CD14-positive monocyte (primary cell): ENCODE data around the gene ABHD17C. TPM values are rescaled to one million over a fixed set of nuclear protein-coding genes. Genes with fewer than 3 reads are reported as not detected.

Experiments used
- DNase-seq, 3 donors: peaks; one replicate each; pipeline ENCODE4 v3.0.0-alpha.2; 2011 to 2022
- H2AFZ ChIP-seq: 2 replicates; pipeline ENCODE4 v1.6.0; 2012; ENCODE audit warnings: mild to moderate bottlenecking, low read depth, low read length, inconsistent platforms; ENCODE audit not compliant: insufficient read depth, poor library complexity, severe bottlenecking
- H3K27ac ChIP-seq, 2 donors: 1 replicate in 1 of 2; 2 replicates in 1 of 2; pipeline ENCODE4 v1.5.1; 2012 to 2013; ENCODE audit warnings: low read length in 2 of 2, control low read depth in 1 of 2, inconsistent platforms in 1 of 2, low read depth in 1 of 2, mild to moderate bottlenecking in 1 of 2
- H3K27me3 ChIP-seq, 2 donors: one replicate each; pipeline versions ENCODE4 v1.6.0 to v1.6.1; 2011 to 2013; ENCODE audit warnings: low read length in 2 of 2; ENCODE audit not compliant: control insufficient read depth in 2 of 2, insufficient read depth in 2 of 2
- H3K36me3 ChIP-seq, 2 donors: replicated peaks in 1 of 2; 1 replicate in 1 of 2; 2 replicates in 1 of 2; pipeline versions ENCODE4 v1.5.1 to v1.6.1; 2012 to 2013; ENCODE audit warnings: low read length in 2 of 2, control low read depth in 1 of 2, inconsistent platforms in 1 of 2, mild to moderate bottlenecking in 1 of 2; ENCODE audit not compliant: insufficient read depth in 2 of 2, control insufficient read depth in 1 of 2
- H3K4me1 ChIP-seq, 2 donors: 1 replicate in 1 of 2; 2 replicates in 1 of 2; pipeline versions ENCODE4 v1.5.1 to v1.6.1; 2012 to 2013; ENCODE audit warnings: low read length in 2 of 2, control low read depth in 1 of 2, inconsistent platforms in 1 of 2, mild to moderate bottlenecking in 1 of 2, moderate library complexity in 1 of 2; ENCODE audit not compliant: insufficient read depth in 2 of 2, control insufficient read depth in 1 of 2
- H3K4me2 ChIP-seq: replicated peaks from 2 replicates; pipeline ENCODE3; 2012; ENCODE audit warnings: low read length, moderate library complexity, mild to moderate bottlenecking; ENCODE audit not compliant: poor library complexity, severe bottlenecking; ENCODE audit errors: extremely low read depth
- H3K4me3 ChIP-seq, 3 experiments: fragments of 200-600 bp in 1 of 3; sonication (generic) in 1 of 3; replicated peaks in 1 of 3; 1 replicate in 2 of 3; 2 replicates in 1 of 3; pipeline ENCODE4 v1.5.1; 2011 to 2013; ENCODE audit warnings: low read length in 3 of 3, mild to moderate bottlenecking in 3 of 3, control low read depth in 2 of 3, low read depth in 2 of 3, inconsistent platforms in 1 of 3, moderate library complexity in 1 of 3
- H3K79me2 ChIP-seq: 2 replicates; pipeline ENCODE4 v1.6.0; 2012; ENCODE audit warnings: mild to moderate bottlenecking, control low read depth, inconsistent platforms, low read length, moderate library complexity; ENCODE audit not compliant: insufficient read depth
- H3K9ac ChIP-seq: 2 replicates; pipeline ENCODE4 v1.6.0; 2017; ENCODE audit warnings: low read length, mild to moderate bottlenecking; ENCODE audit not compliant: insufficient read depth, poor library complexity, severe bottlenecking
- H3K9me3 ChIP-seq, 2 donors: replicated peaks in 1 of 2; 1 replicate in 1 of 2; 2 replicates in 1 of 2; pipeline versions ENCODE4 v1.5.1 to v1.6.1; 2012 to 2013; ENCODE audit warnings: low read length in 2 of 2, control low read depth in 1 of 2; ENCODE audit not compliant: control insufficient read depth in 1 of 2, insufficient read depth in 1 of 2
- H4K20me1 ChIP-seq: 2 replicates; pipeline ENCODE4 v1.6.0; 2012; ENCODE audit warnings: mild to moderate bottlenecking, low read length, control low read depth, moderate library complexity; ENCODE audit not compliant: insufficient read depth
- H3K27ac Mint-ChIP-seq, 7 donors: one replicate each; pipeline ENCODE4 v1.8.0; 2020; ENCODE audit warnings: mild to moderate bottlenecking in 7 of 7, mixed read lengths in 7 of 7, moderate library complexity in 6 of 7, inconsistent platforms in 2 of 7
- H3K27me3 Mint-ChIP-seq, 3 donors: one replicate each; pipeline ENCODE4 v1.8.0; 2021 to 2022; ENCODE audit warnings: low read depth in 3 of 3, mild to moderate bottlenecking in 3 of 3, mixed read lengths in 3 of 3, moderate library complexity in 3 of 3, inconsistent platforms in 1 of 3
- H3K36me3 Mint-ChIP-seq, 2 donors: one replicate each; pipeline ENCODE4 v1.8.0; 2020; ENCODE audit warnings: mixed read lengths in 2 of 2, inconsistent platforms in 1 of 2, mild to moderate bottlenecking in 1 of 2
- H3K4me1 Mint-ChIP-seq: one replicate; pipeline ENCODE4 v1.8.0; 2020; ENCODE audit warnings: mild to moderate bottlenecking, mixed read lengths
- H3K4me3 Mint-ChIP-seq, 2 donors: one replicate each; pipeline ENCODE4 v1.8.0; 2020; ENCODE audit warnings: mild to moderate bottlenecking in 2 of 2, mixed read lengths in 2 of 2, moderate library complexity in 1 of 2
- H3K9me3 Mint-ChIP-seq, 7 donors: one replicate each; pipeline ENCODE4 v1.8.0; 2020 to 2022; ENCODE audit warnings: mixed read lengths in 7 of 7, mild to moderate bottlenecking in 6 of 7, moderate library complexity in 6 of 7, inconsistent platforms in 2 of 7
- WGBS: methylation state at CpG from one replicate; pipeline ENCODE4 v1.1.5; 2013; ENCODE audit warnings: missing lambda C conversion rate; ENCODE audit not compliant: insufficient coverage; 5-methylcytosine and 5-hydroxymethylcytosine counted together
- intact Hi-C, 2 donors: fragments of 100-400 bp; cut with micrococcal nuclease; formaldehyde crosslinking; loops; one replicate each; pipeline versions ENCODE4 v1.15.0 to v1.15.1; 2023
- polyA plus RNA-seq, 3 donors: library from polyadenylated mRNA; depleted of rRNA in 1 of 3; unstranded in 2 of 3; stranded (reverse) in 1 of 3; fragments of 300-500 nt in 2 of 3; fragments of >200 nt in 1 of 3; fragmentation: Illumina TruSeq in 2 of 3; gene quantifications; 1 replicate in 2 of 3; 2 replicates in 1 of 3; pipeline ENCODE4 v1.2.3, GENCODE V29; 2012 to 2021
- TF ChIP-seq, protein P1 (sequence below): fragments of 200-600 bp; IDR thresholded peaks from one replicate; pipeline ENCODE4 v1.8.0; 2022; ENCODE audit warnings: antibody characterized with exemption, mild to moderate bottlenecking

ABHD17C gene
- polyA plus RNA-seq, 3 donors: 0.48 to 0.76 (median 0.68) TPM

DNA sequence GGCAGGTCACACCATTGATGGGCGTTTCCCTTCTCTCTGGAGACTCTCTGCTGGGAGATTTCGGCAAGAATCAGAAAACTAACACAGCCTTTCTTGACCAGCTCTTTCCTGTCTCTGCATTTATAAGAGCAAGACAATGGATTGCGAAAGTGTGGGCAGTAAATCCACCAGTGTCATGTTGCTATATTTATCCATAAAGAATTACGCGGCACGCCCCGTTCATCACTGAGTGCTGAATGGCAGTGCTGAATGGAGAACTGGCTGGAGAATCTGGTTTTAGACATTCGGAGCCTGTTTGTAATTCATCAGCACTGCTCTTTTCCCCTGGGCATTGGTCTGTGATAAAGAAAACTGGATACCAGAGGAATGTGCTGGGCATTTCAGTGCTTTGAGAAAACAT, 82.0 kb downstream of the ABHD17C start:
- Mint-ChIP-seq H3K9me3 (peaks cover 2 to 21% (median 11%) of the 10 kb centered on the region in 7 donors), H3K27me3 (peaks cover 36 to 50% (median 47%) of the 10 kb centered on the region in 3 donors), H3K4me3 (peak overlapping the region in 1 of 2 donors; percentile 60), H3K27ac (peak overlapping the region; percentile 43 to 85 (median 71)), H3K36me3 (peaks cover 7 to 12% of the 10 kb centered on the region in 2 donors), H3K4me1 (peaks cover 32% of the 10 kb centered on the region)
- H3K4me1 ChIP-seq: peaks cover 33 to 44% of the 10 kb centered on the region in 2 donors
- peak overlapping the region; percentile 25 for H3K4me2 ChIP-seq
- peak overlapping the region in 1 of 2 donors; percentile 28 for H3K27ac ChIP-seq
- H3K9me3 ChIP-seq: peaks cover 12 to 22% of the 10 kb centered on the region in 2 donors
- intact Hi-C loops: loop anchor here (5.0 kb wide), 2 partner anchors 80 to 320 kb away; partner anchors contain the start of gene ABHD17C (in 1 of the 2)
- no peaks in the 10 kb centered on the region for H4K20me1 ChIP-seq
- H3K4me3 ChIP-seq: peak overlapping the region in 1 of 3 experiments; percentile 7
- H2AFZ ChIP-seq: no peak overlapping the region
- WGBS: 0% methylated on average over 6 of the region's 8 CpGs
- H3K36me3 ChIP-seq: no peaks in the 10 kb centered on the region
- TF ChIP-seq, protein P1, sequence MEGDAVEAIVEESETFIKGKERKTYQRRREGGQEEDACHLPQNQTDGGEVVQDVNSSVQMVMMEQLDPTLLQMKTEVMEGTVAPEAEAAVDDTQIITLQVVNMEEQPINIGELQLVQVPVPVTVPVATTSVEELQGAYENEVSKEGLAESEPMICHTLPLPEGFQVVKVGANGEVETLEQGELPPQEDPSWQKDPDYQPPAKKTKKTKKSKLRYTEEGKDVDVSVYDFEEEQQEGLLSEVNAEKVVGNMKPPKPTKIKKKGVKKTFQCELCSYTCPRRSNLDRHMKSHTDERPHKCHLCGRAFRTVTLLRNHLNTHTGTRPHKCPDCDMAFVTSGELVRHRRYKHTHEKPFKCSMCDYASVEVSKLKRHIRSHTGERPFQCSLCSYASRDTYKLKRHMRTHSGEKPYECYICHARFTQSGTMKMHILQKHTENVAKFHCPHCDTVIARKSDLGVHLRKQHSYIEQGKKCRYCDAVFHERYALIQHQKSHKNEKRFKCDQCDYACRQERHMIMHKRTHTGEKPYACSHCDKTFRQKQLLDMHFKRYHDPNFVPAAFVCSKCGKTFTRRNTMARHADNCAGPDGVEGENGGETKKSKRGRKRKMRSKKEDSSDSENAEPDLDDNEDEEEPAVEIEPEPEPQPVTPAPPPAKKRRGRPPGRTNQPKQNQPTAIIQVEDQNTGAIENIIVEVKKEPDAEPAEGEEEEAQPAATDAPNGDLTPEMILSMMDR: no peak
- DNase-seq: peak; percentile 54 to 66 (median 64)
- no peaks in the 10 kb centered on the region for H3K79me2 ChIP-seq
- peaks cover 39 to 42% of the 10 kb centered on the region in 2 donors for H3K27me3 ChIP-seq
- H3K9ac ChIP-seq: no peak overlapping the region

DNA sequence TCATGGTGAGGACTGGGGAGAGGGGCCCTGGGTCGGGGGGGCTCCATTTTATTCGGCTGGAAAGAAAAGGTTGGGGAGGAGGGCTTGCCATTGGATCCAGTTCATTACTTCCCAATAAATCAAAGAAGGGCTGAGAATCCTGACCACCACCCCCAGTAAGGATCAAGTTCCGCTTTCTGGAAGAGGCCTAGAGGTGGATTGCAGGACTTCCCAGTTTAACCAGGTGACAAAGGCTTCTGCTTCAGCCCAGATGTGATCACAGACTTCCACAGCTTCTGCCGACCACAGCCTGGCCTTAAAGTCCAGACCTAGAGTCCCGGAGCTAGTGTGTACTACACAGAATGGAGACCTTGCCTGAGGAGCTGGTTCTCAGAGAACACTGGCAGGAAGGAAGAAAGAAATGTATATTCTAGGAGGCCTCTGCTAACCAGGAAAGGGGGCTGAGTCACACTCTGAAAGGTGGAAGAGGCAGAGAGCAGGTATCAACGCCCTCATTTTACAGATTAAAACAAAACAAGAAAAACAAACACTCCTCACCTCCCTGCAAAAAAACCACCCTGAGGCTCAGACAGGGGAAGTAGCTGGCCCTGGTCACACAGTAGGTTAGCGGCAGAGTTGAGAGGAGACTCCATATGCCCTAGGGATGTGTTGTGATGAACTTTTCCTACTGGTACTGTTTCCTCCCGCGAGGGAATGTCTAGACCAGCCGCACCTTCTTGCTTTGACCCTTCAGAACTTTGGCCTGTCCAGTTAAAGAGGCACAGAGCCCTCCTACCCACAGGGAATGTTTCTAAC, 82.9 kb downstream of the ABHD17C start:
- Mint-ChIP-seq H3K27ac (peak overlapping the region in 2 of 7 donors; percentile 30 to 70), H3K36me3 (peaks cover 7 to 12% of the 10 kb centered on the region in 2 donors), H3K4me1 (peaks cover 32% of the 10 kb centered on the region), H3K9me3 (peaks cover 2 to 21% (median 11%) of the 10 kb centered on the region in 7 donors), H3K27me3 (peaks cover 42 to 58% (median 56%) of the 10 kb centered on the region in 3 donors), H3K4me3 (peak overlapping the region in 1 of 2 donors; percentile 69)
- no peak for DNase-seq
- Histone ChIP-seq H3K4me1 (peaks cover 33 to 44% of the 10 kb centered on the region in 2 donors), H3K36me3 (no peaks in the 10 kb centered on the region), H3K4me2 (peak overlapping the region; percentile 25), H3K27me3 (peaks cover 47 to 51% of the 10 kb centered on the region in 2 donors), H4K20me1 (no peaks in the 10 kb centered on the region), H3K27ac (no peak overlapping the region), H2AFZ (no peak overlapping the region), H3K9me3 (peaks cover 12 to 22% of the 10 kb centered on the region in 2 donors), H3K79me2 (no peaks in the 10 kb centered on the region), H3K4me3 (peak overlapping the region in 1 of 3 experiments; percentile 7), H3K9ac (no peak overlapping the region)
- WGBS: 45% methylated on average over 4 of the region's 10 CpGs
- TF ChIP-seq, protein P1: no peak
- intact Hi-C loops: loop anchor here (5.0 kb wide), 2 partner anchors 81 to 321 kb away; partner anchors contain the start of gene ABHD17C (in 1 of the 2)
